GM21786 (cell line): Measurements from ENCODE around the gene ALX4.

Experiments
- ATAC-seq: cut with Tn5 transposase; IDR thresholded peaks from one replicate; pipeline ENCODE4 v1.9.1; 2021; ENCODE audit not compliant: unreplicated experiment

ALX4 gene

GRCh38 chr11:44309478-44310205, at the start of gene ALX4:
TSS of gene ALX4 (minus strand) at chr11:44310139. CDS start at chr11:44310062, 77 bp downstream.
- no peak for ATAC-seq

- no peak for ATAC-seq
Measured at GRCh38 chr11:44359162-44359561, 49.2 kb upstream of the ALX4 start.

- ATAC-seq: no peak
Measured at GRCh38 chr11:44358713-44359112, 48.8 kb upstream of the ALX4 start.

GRCh38 chr11:44357711-44358110, 47.8 kb upstream of the ALX4 start:
- no peak for ATAC-seq

- ATAC-seq: no peak
Measured at GRCh38 chr11:44356351-44356750, 46.4 kb upstream of the ALX4 start.

GRCh38 chr11:44351898-44352498, 42.1 kb upstream of the ALX4 start:
- no peak for ATAC-seq

GRCh38 chr11:44351006-44351660, 41.2 kb upstream of the ALX4 start:
- peak; percentile 89 for ATAC-seq

- ATAC-seq: no peak
Measured at GRCh38 chr11:44349328-44349727, 39.4 kb upstream of the ALX4 start.

- no peak for ATAC-seq
Measured at GRCh38 chr11:44348721-44349120, 38.8 kb upstream of the ALX4 start.

GRCh38 chr11:44348114-44348513, 38.2 kb upstream of the ALX4 start:
- no peak for ATAC-seq

GRCh38 chr11:44347538-44347937, 37.6 kb upstream of the ALX4 start:
- ATAC-seq: no peak

- no peak for ATAC-seq
Measured at GRCh38 chr11:44346983-44347382, 37.0 kb upstream of the ALX4 start.

GRCh38 chr11:44345781-44346180, 35.8 kb upstream of the ALX4 start:
- ATAC-seq: no peak

GRCh38 chr11:44344921-44345320, 35.0 kb upstream of the ALX4 start:
- ATAC-seq: no peak

- no peak for ATAC-seq
Measured at GRCh38 chr11:44344423-44344820, 34.5 kb upstream of the ALX4 start.

GRCh38 chr11:44343778-44344422, 34.0 kb upstream of the ALX4 start:
- no peak for ATAC-seq

- ATAC-seq: no peak
Measured at GRCh38 chr11:44342616-44343015, 32.7 kb upstream of the ALX4 start.

- no peak for ATAC-seq
Measured at GRCh38 chr11:44340656-44341055, 30.7 kb upstream of the ALX4 start.

- no peak for ATAC-seq
Measured at GRCh38 chr11:44339530-44339883, 29.6 kb upstream of the ALX4 start.

GRCh38 chr11:44338698-44339529, 29.0 kb upstream of the ALX4 start:
- ATAC-seq: no peak

- ATAC-seq: no peak
Measured at GRCh38 chr11:44338026-44338425, 28.1 kb upstream of the ALX4 start.
